Astrocyte (in vitro differentiated cells and primary cell): ENCODE measurements around the gene KIAA1549. TPM values are rescaled to one million over a fixed set of nuclear protein-coding genes. Genes with fewer than 3 reads are reported as not detected.

ENCODE experiments used
- DNase-seq: peaks from one replicate; pipeline ENCODE4 v3.0.0-alpha.2; 2010; ENCODE audit warnings: low read depth
- FAIRE-seq: peaks from 2 replicates; lab custom pipeline; 2011; peaks lifted over from hg19 to GRCh38; lab: Jason Lieb, UNC
- H2AFZ ChIP-seq: 2 replicates; pipeline ENCODE4 v1.6.0; 2012; ENCODE audit warnings: low read depth, low read length, inconsistent platforms
- H3K27ac ChIP-seq: 2 replicates; pipeline ENCODE4 v1.5.1; 2011; ENCODE audit warnings: low read depth, low read length, inconsistent platforms
- H3K27me3 ChIP-seq: 2 replicates; pipeline ENCODE4 v1.6.0; 2011; ENCODE audit warnings: low read length, inconsistent platforms; ENCODE audit not compliant: insufficient read depth
- H3K36me3 ChIP-seq: 2 replicates; pipeline ENCODE4 v1.5.1; 2011; ENCODE audit warnings: low read length, inconsistent platforms; ENCODE audit not compliant: insufficient read depth
- H3K4me1 ChIP-seq: 2 replicates; pipeline ENCODE4 v1.5.1; 2011; ENCODE audit warnings: low read length, inconsistent platforms; ENCODE audit not compliant: insufficient read depth
- H3K4me2 ChIP-seq: 2 replicates; pipeline ENCODE4 v1.6.0; 2012; ENCODE audit warnings: low read length, inconsistent platforms
- H3K4me3 ChIP-seq: 2 replicates; pipeline ENCODE4 v1.5.1; 2011; ENCODE audit warnings: low read depth, mild to moderate bottlenecking, low read length, inconsistent platforms; ENCODE audit not compliant: insufficient read depth
- H3K79me2 ChIP-seq: 2 replicates; pipeline ENCODE4 v1.6.0; 2012; ENCODE audit warnings: mild to moderate bottlenecking, low read length, inconsistent platforms; ENCODE audit not compliant: insufficient read depth
- H3K9ac ChIP-seq: 2 replicates; pipeline ENCODE4 v1.6.0; 2012; ENCODE audit warnings: mild to moderate bottlenecking, low read length, inconsistent platforms
- H3K9me3 ChIP-seq: 2 replicates; pipeline ENCODE4 v1.5.1; 2012; ENCODE audit warnings: low read depth, mild to moderate bottlenecking, low read length, inconsistent platforms; ENCODE audit not compliant: insufficient read depth
- H4K20me1 ChIP-seq: 2 replicates; pipeline ENCODE4 v1.6.0; 2012; ENCODE audit warnings: low read length, inconsistent platforms; ENCODE audit not compliant: insufficient read depth
- H3K27ac Mint-ChIP-seq: one replicate; pipeline ENCODE4 v1.8.0; 2021; ENCODE audit warnings: mild to moderate bottlenecking, mixed read lengths; ENCODE audit not compliant: unreplicated experiment
- H3K27me3 Mint-ChIP-seq: one replicate; pipeline ENCODE4 v1.8.0; 2021; ENCODE audit warnings: low read depth, mixed read lengths; ENCODE audit not compliant: unreplicated experiment
- H3K36me3 Mint-ChIP-seq: one replicate; pipeline ENCODE4 v1.8.0; 2021; ENCODE audit warnings: low read depth, mixed read lengths; ENCODE audit not compliant: unreplicated experiment
- H3K4me1 Mint-ChIP-seq: one replicate; pipeline ENCODE4 v1.8.0; 2021; ENCODE audit warnings: low read depth, mixed read lengths; ENCODE audit not compliant: unreplicated experiment
- H3K4me3 Mint-ChIP-seq: one replicate; pipeline ENCODE4 v1.8.0; 2021; ENCODE audit warnings: mild to moderate bottlenecking, moderate library complexity, mixed read lengths; ENCODE audit not compliant: unreplicated experiment
- H3K9me3 Mint-ChIP-seq: one replicate; pipeline ENCODE4 v1.8.0; 2021; ENCODE audit warnings: mild to moderate bottlenecking, mixed read lengths; ENCODE audit not compliant: unreplicated experiment
- CTCF ChIP-seq: IDR thresholded peaks from 2 replicates; pipeline ENCODE4 v1.5.1; 2011; ENCODE audit warnings: low read depth, mild to moderate bottlenecking, inconsistent platforms, low read length, moderate library complexity; ENCODE audit not compliant: insufficient read depth
- EZH2 ChIP-seq: IDR thresholded peaks from 2 replicates; pipeline ENCODE4 v1.6.1; 2012; ENCODE audit warnings: mild to moderate bottlenecking, low read length, inconsistent platforms; ENCODE audit not compliant: insufficient read depth
- total RNA-seq: library from RNA; stranded (reverse); gene quantifications from 2 replicates; pipeline ENCODE4 v1.2.1, GENCODE V29; 2021

KIAA1549 gene
- total RNA-seq, 1 donor from 2014 or later = 10.3 TPM

- no peak for TF ChIP-seq EZH2
- no peaks in the 10 kb centered on the region for H3K27me3 Mint-ChIP-seq
- H3K9me3 Mint-ChIP-seq = no peaks in the 10 kb centered on the region
- no peaks in the 10 kb centered on the region for H3K4me1 Mint-ChIP-seq
- Histone ChIP-seq H3K36me3 (no peaks in the 10 kb centered on the region), H3K9me3 (no peaks in the 10 kb centered on the region), H3K4me1 (no peaks in the 10 kb centered on the region), H3K4me2 (no peak overlapping the region), H3K79me2 (peaks cover 5% of the 10 kb centered on the region), H2AFZ (no peak overlapping the region), H3K27me3 (no peaks in the 10 kb centered on the region), H4K20me1 (peaks cover 3% of the 10 kb centered on the region), H3K27ac (no peak overlapping the region), H3K9ac (no peak overlapping the region), H3K4me3 (no peak overlapping the region)
- H3K36me3 Mint-ChIP-seq = peaks cover 3% of the 10 kb centered on the region
- DNase-seq (no peak), FAIRE-seq (no peak)
- no peak overlapping the region for H3K27ac Mint-ChIP-seq
- H3K4me3 Mint-ChIP-seq = no peak overlapping the region
These were observed 36.0 kb downstream of the KIAA1549 start for GRCh38 chr7:138945154-138945553.

GRCh38 chr7:138944592-138944991 is 36.6 kb downstream of the KIAA1549 start:
- Histone ChIP-seq H3K4me3 (no peak overlapping the region), H3K4me2 (no peak overlapping the region), H3K9ac (no peak overlapping the region), H3K4me1 (no peaks in the 10 kb centered on the region), H3K36me3 (no peaks in the 10 kb centered on the region), H2AFZ (no peak overlapping the region), H3K27me3 (no peaks in the 10 kb centered on the region), H3K79me2 (peaks cover 5% of the 10 kb centered on the region), H3K27ac (no peak overlapping the region), H3K9me3 (no peaks in the 10 kb centered on the region), H4K20me1 (peaks cover 3% of the 10 kb centered on the region)
- H3K9me3 Mint-ChIP-seq = no peaks in the 10 kb centered on the region
- peaks cover 3% of the 10 kb centered on the region for H3K36me3 Mint-ChIP-seq
- H3K4me1 Mint-ChIP-seq = no peaks in the 10 kb centered on the region
- DNase-seq = no peak
- FAIRE-seq = no peak
- H3K4me3 Mint-ChIP-seq = no peak overlapping the region
- TF ChIP-seq CTCF (no peak), EZH2 (no peak)
- H3K27me3 Mint-ChIP-seq = no peaks in the 10 kb centered on the region
- H3K27ac Mint-ChIP-seq = no peak overlapping the region

- Histone ChIP-seq H3K4me2 (no peak overlapping the region), H3K4me3 (no peak overlapping the region), H3K27me3 (no peaks in the 10 kb centered on the region), H3K9me3 (no peaks in the 10 kb centered on the region), H3K9ac (no peak overlapping the region), H3K79me2 (peaks cover 5% of the 10 kb centered on the region), H3K36me3 (no peaks in the 10 kb centered on the region), H3K27ac (no peak overlapping the region), H3K4me1 (no peaks in the 10 kb centered on the region), H4K20me1 (peaks cover 3% of the 10 kb centered on the region), H2AFZ (no peak overlapping the region)
- H3K36me3 Mint-ChIP-seq = peaks cover 3% of the 10 kb centered on the region
- FAIRE-seq (no peak), DNase-seq (no peak)
- no peaks in the 10 kb centered on the region for H3K27me3 Mint-ChIP-seq
- no peaks in the 10 kb centered on the region for H3K9me3 Mint-ChIP-seq
- no peaks in the 10 kb centered on the region for H3K4me1 Mint-ChIP-seq
- H3K27ac Mint-ChIP-seq = no peak overlapping the region
- TF ChIP-seq CTCF = no peak
- no peak for TF ChIP-seq EZH2
- no peak overlapping the region for H3K4me3 Mint-ChIP-seq
These were observed 38.1 kb downstream of the KIAA1549 start for GRCh38 chr7:138943061-138943460.
